Nephron (organoid): ENCODE measurements around the gene CYTH2.

ENCODE experiments used
- H3K27ac Mint-ChIP-seq, 3 experiments: 2 replicates each; pipeline ENCODE4 v1.8.0; 2020; ENCODE audit warnings: mixed read lengths in 3 of 3, mild to moderate bottlenecking in 2 of 3, moderate library complexity in 1 of 3
- H3K27me3 Mint-ChIP-seq: 2 replicates; pipeline ENCODE4 v1.8.0; 2021; ENCODE audit warnings: low read depth, mild to moderate bottlenecking, moderate library complexity, mixed read lengths
- H3K36me3 Mint-ChIP-seq: 2 replicates; pipeline ENCODE4 v1.8.0; 2020; ENCODE audit warnings: low read depth, mixed read lengths
- H3K4me1 Mint-ChIP-seq: 2 replicates; pipeline ENCODE4 v1.8.0; 2020; ENCODE audit warnings: mixed read lengths
- H3K4me3 Mint-ChIP-seq, 3 experiments: 2 replicates each; pipeline ENCODE4 v1.8.0; 2020; ENCODE audit warnings: mild to moderate bottlenecking in 3 of 3, mixed read lengths in 3 of 3, moderate library complexity in 2 of 3
- H3K9me3 Mint-ChIP-seq: 2 replicates; pipeline ENCODE4 v1.8.0; 2020; ENCODE audit warnings: mixed read lengths
- CTCF ChIP-seq, 3 experiments: fragments of 200-600 bp; sonication (generic); IDR thresholded peaks; one replicate each; pipeline ENCODE4 v1.5.0; 2021; ENCODE audit warnings: antibody characterized with exemption in 3 of 3; ENCODE audit not compliant: unreplicated experiment in 3 of 3

The CYTH2 gene

GRCh38 chr19:48510421-48511268, 41.5 kb downstream of the CYTH2 start:
- Mint-ChIP-seq H3K27me3 (peaks cover 24% of the 10 kb centered on the region), H3K4me1 (peaks cover 5% of the 10 kb centered on the region), H3K4me3 (peak overlapping the region; percentile 81 to 83 (median 82)), H3K9me3 (no peaks in the 10 kb centered on the region), H3K27ac (no peak overlapping the region), H3K36me3 (no peaks in the 10 kb centered on the region)
- no peak for TF ChIP-seq CTCF (IDR thresholded peaks at IDR 0.05; ENCODE audit: unreplicated experiment in 3 of 3)

- peaks cover 24% of the 10 kb centered on the region for H3K27me3 Mint-ChIP-seq
- H3K27ac Mint-ChIP-seq = no peak overlapping the region
- peaks cover 5% of the 10 kb centered on the region for H3K4me1 Mint-ChIP-seq
- no peak for TF ChIP-seq CTCF (IDR thresholded peaks at IDR 0.05; ENCODE audit: unreplicated experiment in 3 of 3)
- peak overlapping the region in 2 of 3 experiments; percentile 82 to 83 for H3K4me3 Mint-ChIP-seq
- no peaks in the 10 kb centered on the region for H3K9me3 Mint-ChIP-seq
- H3K36me3 Mint-ChIP-seq = no peaks in the 10 kb centered on the region
Measured at GRCh38 chr19:48511321-48511731, 42.2 kb downstream of the CYTH2 start.

GRCh38 chr19:48511800-48512503, 42.8 kb downstream of the CYTH2 start, which contains the start of gene LMTK3:
Gene LMTK3 (minus strand): TSS chr19:48511835. CDS start chr19:48511576, 259 bp downstream.
- no peaks in the 10 kb centered on the region for H3K36me3 Mint-ChIP-seq
- TF ChIP-seq CTCF (IDR thresholded peaks at IDR 0.05; ENCODE audit: unreplicated experiment in 3 of 3) = no peak
- peaks cover 24% of the 10 kb centered on the region for H3K27me3 Mint-ChIP-seq
- H3K4me3 Mint-ChIP-seq = peak within 1 kb of the TSS; percentile 81 to 83 (median 82)
- peaks cover 5% of the 10 kb centered on the region for H3K4me1 Mint-ChIP-seq
- H3K9me3 Mint-ChIP-seq = no peaks in the 10 kb centered on the region
- H3K27ac Mint-ChIP-seq = no peak within 1 kb of the TSS

- peaks cover 23% of the 10 kb centered on the region for H3K27me3 Mint-ChIP-seq
- no peaks in the 10 kb centered on the region for H3K9me3 Mint-ChIP-seq
- no peak for TF ChIP-seq CTCF (IDR thresholded peaks at IDR 0.05; ENCODE audit: unreplicated experiment in 3 of 3)
- no peak overlapping the region for H3K4me3 Mint-ChIP-seq
- H3K36me3 Mint-ChIP-seq = no peaks in the 10 kb centered on the region
- H3K27ac Mint-ChIP-seq = no peak overlapping the region
- peaks cover 5% of the 10 kb centered on the region for H3K4me1 Mint-ChIP-seq
Measured at GRCh38 chr19:48512504-48513288, 43.5 kb downstream of the CYTH2 start.

- no peaks in the 10 kb centered on the region for H3K36me3 Mint-ChIP-seq
- H3K27ac Mint-ChIP-seq = peak overlapping the region in 2 of 3 experiments; percentile 48 to 75
- H3K4me3 Mint-ChIP-seq = no peak overlapping the region
- no peak for TF ChIP-seq CTCF (IDR thresholded peaks at IDR 0.05; ENCODE audit: unreplicated experiment in 3 of 3)
- H3K4me1 Mint-ChIP-seq = peaks cover 5% of the 10 kb centered on the region
- H3K27me3 Mint-ChIP-seq = peaks cover 17% of the 10 kb centered on the region
- H3K9me3 Mint-ChIP-seq = no peaks in the 10 kb centered on the region
Measured at GRCh38 chr19:48513289-48514122, 44.3 kb downstream of the CYTH2 start.
